Measurements from ENCODE around the gene RXRA. TPM values are rescaled to one million over a fixed set of nuclear protein-coding genes. Genes with fewer than 3 reads are reported as not detected.

RXRA gene
- total RNA-seq, 1 experiment from 2014 or later, result 29.9 TPM

DNA sequence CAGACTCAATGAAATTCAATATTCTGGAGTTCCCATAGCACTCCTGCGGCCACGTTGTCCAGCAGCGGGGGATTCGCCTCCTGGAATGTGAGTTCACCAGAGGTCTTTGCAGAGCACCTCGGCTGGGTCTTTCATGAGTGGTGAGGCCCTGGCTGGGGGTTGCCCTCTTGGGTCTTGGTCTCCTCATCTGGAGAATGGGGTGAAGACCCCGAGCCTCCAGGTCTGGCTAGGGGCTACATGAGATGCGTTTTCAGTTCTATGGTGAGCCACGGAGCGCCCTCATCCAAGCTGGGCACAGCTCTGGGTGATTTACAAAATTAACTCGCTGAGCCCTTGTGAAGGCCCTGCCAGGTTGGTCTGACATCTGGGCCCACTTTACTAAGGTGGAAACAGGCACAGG, 37.5 kb upstream of the RXRA start:
- Histone ChIP-seq H4K5ac (ENCODE audit: insufficient read length, low read depth, low read length) (no peak overlapping the region), H3K23ac (ENCODE audit: insufficient read length, low read depth, low read length) (no peak overlapping the region), H3K23me2 (ENCODE audit: insufficient read length, low read depth, low read length, poor library complexity, severe bottlenecking) (no peaks in the 10 kb centered on the region), H2BK120ac (ENCODE audit: low read depth, low read length, poor library complexity, severe bottlenecking) (no peak overlapping the region), H3K79me1 (ENCODE audit: insufficient read depth, low read depth, low read length, poor library complexity, severe bottlenecking) (no peaks in the 10 kb centered on the region), H3K18ac (ENCODE audit: insufficient read length, low read depth, low read length) (no peak overlapping the region), H2BK12ac (ENCODE audit: insufficient read length, low read depth, low read length) (no peak overlapping the region), H3K56ac (ENCODE audit: insufficient read length, low read depth, low read length) (no peak overlapping the region), H2BK20ac (ENCODE audit: low read depth, low read length, poor library complexity, severe bottlenecking) (no peak overlapping the region), H2BK5ac (ENCODE audit: insufficient read length, low read length) (no peak overlapping the region), H3K14ac (ENCODE audit: insufficient read depth, low read length) (no peak overlapping the region), H3K27ac (ENCODE audit: insufficient read length, low read depth, low read length) (no peak overlapping the region), H3K9me3 (ENCODE audit: control insufficient read depth, low read depth, low read length) (no peaks in the 10 kb centered on the region), H3T11ph (ENCODE audit: low read length) (no peak overlapping the region), H3K27me3 (ENCODE audit: insufficient read depth, low read length) (no peaks in the 10 kb centered on the region), H4K20me1 (ENCODE audit: control insufficient read depth, insufficient read depth, insufficient read length) (no peaks in the 10 kb centered on the region), H3K9ac (ENCODE audit: extremely low read depth, insufficient read length, low read length) (no peak overlapping the region), H4K91ac (ENCODE audit: insufficient read length, low read depth, low read length) (no peak overlapping the region), H2AFZ (ENCODE audit: low read length) (no peak overlapping the region), H3K79me2 (ENCODE audit: insufficient read depth, low read length) (no peaks in the 10 kb centered on the region), H3K4me1 (ENCODE audit: insufficient read depth, low read length) (no peaks in the 10 kb centered on the region), H3K4ac (ENCODE audit: low read depth, low read length) (no peak overlapping the region), H2BK15ac (ENCODE audit: low read depth, low read length) (no peak overlapping the region), H2AK5ac (ENCODE audit: insufficient read length, low read length) (no peak overlapping the region), H3K4me2 (ENCODE audit: insufficient read depth, insufficient read length, low read length) (no peak overlapping the region), H4K8ac (replicated peaks; ENCODE audit: insufficient read length, low read depth, low read length) (no peak overlapping the region)
- H3K27me3 Mint-ChIP-seq (ENCODE audit: low read depth), result no peaks in the 10 kb centered on the region
- TF ChIP-seq, protein P1, sequence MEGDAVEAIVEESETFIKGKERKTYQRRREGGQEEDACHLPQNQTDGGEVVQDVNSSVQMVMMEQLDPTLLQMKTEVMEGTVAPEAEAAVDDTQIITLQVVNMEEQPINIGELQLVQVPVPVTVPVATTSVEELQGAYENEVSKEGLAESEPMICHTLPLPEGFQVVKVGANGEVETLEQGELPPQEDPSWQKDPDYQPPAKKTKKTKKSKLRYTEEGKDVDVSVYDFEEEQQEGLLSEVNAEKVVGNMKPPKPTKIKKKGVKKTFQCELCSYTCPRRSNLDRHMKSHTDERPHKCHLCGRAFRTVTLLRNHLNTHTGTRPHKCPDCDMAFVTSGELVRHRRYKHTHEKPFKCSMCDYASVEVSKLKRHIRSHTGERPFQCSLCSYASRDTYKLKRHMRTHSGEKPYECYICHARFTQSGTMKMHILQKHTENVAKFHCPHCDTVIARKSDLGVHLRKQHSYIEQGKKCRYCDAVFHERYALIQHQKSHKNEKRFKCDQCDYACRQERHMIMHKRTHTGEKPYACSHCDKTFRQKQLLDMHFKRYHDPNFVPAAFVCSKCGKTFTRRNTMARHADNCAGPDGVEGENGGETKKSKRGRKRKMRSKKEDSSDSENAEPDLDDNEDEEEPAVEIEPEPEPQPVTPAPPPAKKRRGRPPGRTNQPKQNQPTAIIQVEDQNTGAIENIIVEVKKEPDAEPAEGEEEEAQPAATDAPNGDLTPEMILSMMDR (conservative IDR thresholded peaks at IDR 0.05), result no peak
- DNase-seq, result no peak
- no peaks in the 10 kb centered on the region for H3K9me3 Mint-ChIP-seq
- no peak overlapping the region for H3K27ac Mint-ChIP-seq
- H3K36me3 Mint-ChIP-seq (ENCODE audit: insufficient read depth in 1 of 3, low read depth in 3 of 3), result no peaks in the 10 kb centered on the region; a peak in 1 of 7 replicates
- WGBS (ENCODE audit: extremely low coverage, insufficient read length, low lambda C conversion rate), result no CpG with 5 or more reads among the region's 10 CpGs
- H3K4me3 Mint-ChIP-seq, result no peak overlapping the region
- H3K4me1 Mint-ChIP-seq, result peaks cover 5 to 19% of the 10 kb centered on the region in 2 experiments; a peak in 3 of 4 replicates
